Lung (tissue), 12 donors: ENCODE measurements around the gene CYP39A1. TPM values are rescaled to one million over a fixed set of nuclear protein-coding genes. Genes with fewer than 3 reads are reported as not detected.
A peak's percentile ranks its signal among the peaks of the same experiment; 100 is the strongest.

Experiments used
- ATAC-seq: fragments of 200-7000 bp; cut with Tn5 transposase; one replicate; pipeline ENCODE4 v1.9.1; 2020; ENCODE audit warnings: moderate number of reproducible peaks; ENCODE audit not compliant: insufficient read depth, low FRiP score
- DNase-seq, 3 donors: peaks; one replicate each; pipeline ENCODE4 v3.0.0-alpha.2; 2013 to 2017
- H3K27ac ChIP-seq, 2 donors: one replicate each; pipeline ENCODE4 v1.5.1; 2013; ENCODE audit warnings: mild to moderate bottlenecking in 2 of 2, moderate library complexity in 2 of 2, control low read depth in 1 of 2, inconsistent platforms in 1 of 2, low read depth in 1 of 2, low read length in 1 of 2
- H3K27me3 ChIP-seq, 3 donors: one replicate each; pipeline ENCODE4 v1.5.1; 2013; ENCODE audit warnings: low read length in 2 of 3; ENCODE audit not compliant: control insufficient read depth in 3 of 3, insufficient read depth in 3 of 3
- H3K36me3 ChIP-seq, 4 donors: one replicate each; pipeline ENCODE4 v1.5.1; 2013; ENCODE audit warnings: low read length in 4 of 4, mild to moderate bottlenecking in 1 of 4, moderate library complexity in 1 of 4; ENCODE audit not compliant: control insufficient read depth in 4 of 4, insufficient read depth in 4 of 4
- H3K4me1 ChIP-seq, 5 donors: one replicate each; pipeline ENCODE4 v1.5.1; 2013; ENCODE audit warnings: low read length in 5 of 5, mild to moderate bottlenecking in 2 of 5, moderate library complexity in 1 of 5; ENCODE audit not compliant: control insufficient read depth in 5 of 5, insufficient read depth in 5 of 5
- H3K4me3 ChIP-seq: one replicate; pipeline ENCODE4 v1.5.1; 2013; ENCODE audit warnings: mild to moderate bottlenecking, control low read depth, moderate library complexity
- H3K9ac ChIP-seq, 2 donors: one replicate each; pipeline ENCODE4 v1.5.1; 2013; ENCODE audit warnings: low read length in 2 of 2, control low read depth in 1 of 2; ENCODE audit not compliant: insufficient read depth in 1 of 2
- H3K9me3 ChIP-seq, 4 donors: one replicate each; pipeline ENCODE4 v1.5.1; 2013; ENCODE audit warnings: low read length in 3 of 4, mild to moderate bottlenecking in 1 of 4, moderate library complexity in 1 of 4; ENCODE audit not compliant: control insufficient read depth in 4 of 4, insufficient read depth in 3 of 4
- WGBS, 2 donors: extraction: QIAGEN DNeasy Blood & Tissue Kit; methylation state at CpG; one replicate each; pipeline ENCODE4 v1.1.7; 2013; 5-methylcytosine and 5-hydroxymethylcytosine counted together
- polyA plus RNA-seq, 2 donors: library from polyadenylated mRNA; stranded (reverse); fragments of 200-250 nt; gene quantifications; one replicate each; pipeline ENCODE4 v1.2.1, GENCODE V29; 2013
- total RNA-seq, 2 donors: library from RNA; depleted of rRNA in 1 of 2; stranded (reverse); fragments of >200 nt in 1 of 2; gene quantifications; one replicate each; pipeline ENCODE4 v1.2.1, GENCODE V29; 2014 to 2021
- TF ChIP-seq, protein P1 (sequence below): IDR thresholded peaks from 2 replicates; pipeline ENCODE4 v1.5.1; 2012; ENCODE audit warnings: mild to moderate bottlenecking; ENCODE audit errors: control extremely low read depth, extremely low read depth
- donor health status: control.
- donor health status: control.
- donor health status: Bipolar disorder and iron deficiency.
- donor health status: healthy.
- donor health status: DM: yes; HTN: yes; CAD: no.

Gene CYP39A1
- total and polyA plus RNA-seq, 4 donors: 2.2 to 14.4 (median 5.0) TPM

DNA sequence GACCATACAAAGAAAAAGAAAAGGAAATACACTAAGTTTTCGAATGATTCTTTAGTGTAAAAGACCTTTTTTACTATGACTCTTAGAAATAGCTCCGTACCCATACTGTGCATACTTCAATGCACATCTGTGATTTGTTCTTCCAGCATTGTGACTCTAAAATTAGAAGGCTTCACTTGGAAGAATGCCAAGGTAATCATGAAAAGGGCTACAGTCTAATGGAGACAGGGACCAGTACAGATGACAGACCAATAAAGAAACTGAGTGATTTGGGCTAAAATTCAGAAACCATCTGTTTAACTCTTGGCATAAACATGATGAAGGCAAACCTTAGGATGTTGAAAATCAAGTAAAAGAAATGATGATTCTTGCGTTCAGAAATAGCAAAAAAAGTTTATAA, 46.3 kb downstream of the CYP39A1 start:
- Histone ChIP-seq H3K4me3 (no peak overlapping the region), H3K36me3 (no peaks in the 10 kb centered on the region), H3K27me3 (no peaks in the 10 kb centered on the region), H3K4me1 (peaks cover 0 to 10% (median 0%) of the 10 kb centered on the region in 5 donors), H3K27ac (no peak overlapping the region), H3K9me3 (no peaks in the 10 kb centered on the region), H3K9ac (no peak overlapping the region)
- no peak for ATAC-seq
- DNase-seq: peak in 2 of 3 donors; percentile 70 to 78
- WGBS, 2 donors: 66 to 77% methylated on average over 3 of the region's 3 CpGs
- TF ChIP-seq, protein P1, sequence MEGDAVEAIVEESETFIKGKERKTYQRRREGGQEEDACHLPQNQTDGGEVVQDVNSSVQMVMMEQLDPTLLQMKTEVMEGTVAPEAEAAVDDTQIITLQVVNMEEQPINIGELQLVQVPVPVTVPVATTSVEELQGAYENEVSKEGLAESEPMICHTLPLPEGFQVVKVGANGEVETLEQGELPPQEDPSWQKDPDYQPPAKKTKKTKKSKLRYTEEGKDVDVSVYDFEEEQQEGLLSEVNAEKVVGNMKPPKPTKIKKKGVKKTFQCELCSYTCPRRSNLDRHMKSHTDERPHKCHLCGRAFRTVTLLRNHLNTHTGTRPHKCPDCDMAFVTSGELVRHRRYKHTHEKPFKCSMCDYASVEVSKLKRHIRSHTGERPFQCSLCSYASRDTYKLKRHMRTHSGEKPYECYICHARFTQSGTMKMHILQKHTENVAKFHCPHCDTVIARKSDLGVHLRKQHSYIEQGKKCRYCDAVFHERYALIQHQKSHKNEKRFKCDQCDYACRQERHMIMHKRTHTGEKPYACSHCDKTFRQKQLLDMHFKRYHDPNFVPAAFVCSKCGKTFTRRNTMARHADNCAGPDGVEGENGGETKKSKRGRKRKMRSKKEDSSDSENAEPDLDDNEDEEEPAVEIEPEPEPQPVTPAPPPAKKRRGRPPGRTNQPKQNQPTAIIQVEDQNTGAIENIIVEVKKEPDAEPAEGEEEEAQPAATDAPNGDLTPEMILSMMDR: no peak

DNA sequence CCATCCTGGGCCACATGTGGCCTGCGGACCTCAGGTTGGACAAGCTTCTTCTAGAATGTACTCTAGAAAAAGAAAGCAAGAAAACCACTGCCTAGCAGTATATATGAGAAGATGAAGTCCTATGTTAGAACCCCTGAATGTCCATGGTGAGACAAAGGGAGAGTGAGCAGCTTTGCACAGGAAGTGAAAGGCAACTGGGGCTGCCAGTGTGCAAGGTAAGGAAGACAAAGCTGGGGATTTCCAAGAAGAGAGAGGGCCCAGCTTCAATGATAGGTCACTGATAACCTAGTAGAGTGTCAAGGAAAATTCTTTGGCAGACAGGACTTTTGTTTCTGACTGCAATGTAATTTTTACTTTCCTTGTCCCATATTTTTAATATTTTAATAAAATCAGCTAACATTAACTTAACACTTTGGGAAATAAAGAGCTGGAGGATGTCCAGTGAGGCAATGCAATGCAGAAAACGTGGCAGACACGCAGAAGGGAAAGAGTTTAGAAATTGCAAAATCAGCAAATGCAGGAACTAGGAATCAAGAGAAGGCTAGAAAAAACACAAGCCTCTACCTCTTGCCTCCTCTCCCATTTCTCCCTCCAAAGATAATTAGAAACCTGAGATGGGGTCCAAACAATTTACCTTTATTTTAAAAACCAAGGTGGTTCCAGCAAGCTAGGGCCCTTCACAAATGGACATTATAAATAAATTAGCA, 47.4 kb downstream of the CYP39A1 start:
- no peaks in the 10 kb centered on the region for H3K9me3 ChIP-seq
- H3K4me1 ChIP-seq: peaks cover 0 to 10% (median 0%) of the 10 kb centered on the region in 5 donors
- H3K9ac ChIP-seq: no peak overlapping the region
- TF ChIP-seq, protein P1: no peak
- WGBS, 2 donors: 60 to 77% methylated on average over 3 of the region's 3 CpGs
- no peak for ATAC-seq
- DNase-seq: peak in 1 of 3 donors; percentile 28
- no peak overlapping the region for H3K27ac ChIP-seq
- no peak overlapping the region for H3K4me3 ChIP-seq
- H3K27me3 ChIP-seq: no peaks in the 10 kb centered on the region
- H3K36me3 ChIP-seq: no peaks in the 10 kb centered on the region

DNA sequence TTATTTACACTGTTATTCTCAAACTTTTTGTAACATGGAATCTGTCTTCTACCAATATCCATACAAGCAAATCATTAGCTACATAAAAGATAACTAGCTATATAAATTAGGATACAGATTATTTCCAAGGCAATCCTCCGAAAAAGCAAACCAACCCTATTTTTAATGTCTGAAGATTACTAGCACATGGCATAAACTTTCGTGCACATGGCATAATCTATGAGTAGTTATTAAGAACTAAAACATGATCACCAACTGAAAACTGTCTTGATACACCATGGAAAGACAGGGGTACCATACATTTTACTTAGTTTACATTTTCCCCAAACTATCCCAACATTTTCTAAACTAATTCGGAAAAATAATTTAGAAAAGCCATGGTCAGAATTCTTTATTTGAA, 54.4 kb downstream of the CYP39A1 start:
- Histone ChIP-seq H3K4me3 (no peak overlapping the region), H3K9ac (no peak overlapping the region), H3K27me3 (no peaks in the 10 kb centered on the region), H3K27ac (no peak overlapping the region), H3K36me3 (peaks cover 0 to 2% (median 0%) of the 10 kb centered on the region in 4 donors), H3K9me3 (no peaks in the 10 kb centered on the region), H3K4me1 (no peaks in the 10 kb centered on the region)
- no peak for DNase-seq
- no peak for ATAC-seq
- TF ChIP-seq, protein P1: no peak
- 93 to 95% methylated on average over 3 of the region's 3 CpGs for WGBS, 2 donors

DNA sequence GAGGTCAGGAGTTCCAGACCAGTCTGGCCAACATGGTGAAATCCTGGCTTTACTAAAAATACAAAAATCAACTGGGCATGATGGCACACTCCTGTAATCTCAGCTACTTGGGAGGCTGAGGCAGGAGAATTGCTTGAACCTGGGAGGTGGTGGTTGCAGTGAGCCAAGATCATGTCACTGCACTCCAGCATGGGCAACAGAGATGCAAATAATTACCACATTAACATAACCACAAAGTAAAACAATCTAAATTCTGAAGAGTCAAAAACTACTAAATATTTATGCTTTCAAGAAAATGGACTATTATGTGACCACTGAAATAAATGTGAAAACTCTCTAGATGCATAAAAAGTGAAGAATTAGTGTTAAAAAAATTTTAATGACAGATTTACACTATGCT, 59.9 kb downstream of the CYP39A1 start:
- Histone ChIP-seq H3K4me3 (no peak overlapping the region), H3K4me1 (no peaks in the 10 kb centered on the region), H3K36me3 (peaks cover 0 to 2% (median 0%) of the 10 kb centered on the region in 4 donors), H3K27ac (no peak overlapping the region), H3K9ac (no peak overlapping the region), H3K27me3 (no peaks in the 10 kb centered on the region), H3K9me3 (no peaks in the 10 kb centered on the region)
- no peak for DNase-seq
- no peak for ATAC-seq
- TF ChIP-seq, protein P1: no peak
